K562 (cell line): ENCODE measurements around the gene RIOX2.

Experiments
- CTCF ChIP-seq, 3 experiments: IDR thresholded peaks in 2 of 3; conservative IDR thresholded peaks in 1 of 3; 2 replicates each; pipeline ENCODE4 v1.5.1; 2011 to 2012; ENCODE audit warnings: low read length in 3 of 3, mild to moderate bottlenecking in 3 of 3, control low read depth in 2 of 3, improper control_type of control experiment in 1 of 3, inconsistent platforms in 1 of 3, low read depth in 1 of 3, mixed read lengths in 1 of 3, moderate library complexity in 1 of 3; ENCODE audit not compliant: insufficient read depth in 2 of 3
- EZH2 ChIP-seq: IDR thresholded peaks from 2 replicates; pipeline ENCODE4 v1.6.1; 2012; ENCODE audit warnings: low read depth, mild to moderate bottlenecking, inconsistent platforms, low read length, borderline replicate concordance
- FOXK2 ChIP-seq, 2 experiments: fragments of 450-650 bp; IDR thresholded peaks in 1 of 2; conservative IDR thresholded peaks in 1 of 2; 2 replicates each; pipeline ENCODE4 v1.6.1; 2016; ENCODE audit warnings: low read depth in 2 of 2, mild to moderate bottlenecking in 1 of 2
- GTF2F1 ChIP-seq: IDR thresholded peaks from 2 replicates; pipeline ENCODE4 v1.6.1; 2011; ENCODE audit warnings: low read depth, low read length, improper control_type of control experiment
- JUN ChIP-seq, 2 experiments: sonication (generic) in 1 of 2; formaldehyde crosslinking in 1 of 2; IDR thresholded peaks; 2 replicates each; pipeline versions ENCODE4 v1.6.1 to v1.8.0; 2012 to 2022; ENCODE audit warnings: borderline replicate concordance in 2 of 2, mild to moderate bottlenecking in 2 of 2, improper control_type of control experiment in 1 of 2, low read depth in 1 of 2, low read length in 1 of 2, missing genetic modification reagents in 1 of 2
- KLF10 ChIP-seq: fragments of 250-450 bp; sonication (Bioruptor Pico); IDR thresholded peaks from 2 replicates; pipeline ENCODE4 v1.6.1; 2021; ENCODE audit warnings: matching md5 sums
- KLF6 ChIP-seq: fragments of 250-450 bp; sonication (Bioruptor Pico); IDR thresholded peaks from 2 replicates; pipeline ENCODE4 v1.4.0; 2020; ENCODE audit warnings: mild to moderate bottlenecking, moderate library complexity, borderline replicate concordance
- MTA2 ChIP-seq: fragments of 450-650 bp; IDR thresholded peaks from 2 replicates; pipeline ENCODE4 v1.6.1; 2016; ENCODE audit warnings: low read depth
- SRSF1 ChIP-seq: fragments of 200-400 bp; formaldehyde crosslinking; IDR thresholded peaks from 2 replicates; pipeline ENCODE4 v1.6.1; 2017; ENCODE audit warnings: mild to moderate bottlenecking, low read depth, low read length, moderate library complexity
- ZKSCAN8 ChIP-seq: fragments of 200-800 bp; sonication (Bioruptor generic); IDR thresholded peaks from 2 replicates; pipeline ENCODE4 v1.6.1; 2016; ENCODE audit warnings: missing genetic modification characterization, missing compliant biosample characterization
- TF ChIP-seq, protein P1 (sequence below): fragments of 250-450 bp; sonication (Bioruptor Pico); IDR thresholded peaks from 2 replicates; pipeline ENCODE4 v1.8.0; 2021; ENCODE audit warnings: mild to moderate bottlenecking, moderate library complexity

DNA sequence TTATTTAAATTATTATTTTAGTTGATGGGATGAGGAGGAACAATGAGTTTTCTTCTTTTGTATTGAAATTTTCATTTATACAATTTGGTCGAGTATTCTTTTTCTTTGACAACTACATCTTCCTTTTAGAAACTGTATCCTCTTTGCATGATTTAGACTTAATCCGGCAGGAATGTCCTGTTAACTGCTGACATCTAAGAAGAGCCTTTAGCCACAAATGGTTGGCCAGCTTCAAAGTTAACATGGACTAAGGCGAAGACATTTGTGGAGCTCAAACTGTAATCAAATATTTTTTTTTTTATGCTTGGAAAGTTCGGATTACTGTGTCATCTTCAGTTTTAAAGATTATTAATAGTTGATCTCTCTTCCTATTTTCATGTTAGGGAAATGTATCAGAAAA, 43.2 kb downstream of the RIOX2 start:
- TF ChIP-seq EZH2 (no peak), SRSF1 (no peak), KLF10 (CRISPR knock-in tag) (no peak), FOXK2 (conservative IDR thresholded peaks at IDR 0.05 in 1 of 2, IDR thresholded peaks at IDR 0.05 in 1 of 2; ENCODE audit: low read depth in 2 of 2) (no peak), GTF2F1 (no peak), CTCF (IDR thresholded peaks at IDR 0.05 in 2 of 3, conservative IDR thresholded peaks at IDR 0.05 in 1 of 3; ENCODE audit: insufficient read depth in 2 of 3, low read depth in 1 of 3, low read length in 3 of 3) (no peak), ZKSCAN8 (no peak), JUN (IDR thresholded peaks at IDR 0.05; ENCODE audit: borderline replicate concordance, low read depth, low read length) (no peak), JUN (CRISPR knock-in tag; IDR thresholded peaks at IDR 0.05; ENCODE audit: borderline replicate concordance) (no peak), KLF6 (no peak), MTA2 (no peak)
- TF ChIP-seq, protein P1, sequence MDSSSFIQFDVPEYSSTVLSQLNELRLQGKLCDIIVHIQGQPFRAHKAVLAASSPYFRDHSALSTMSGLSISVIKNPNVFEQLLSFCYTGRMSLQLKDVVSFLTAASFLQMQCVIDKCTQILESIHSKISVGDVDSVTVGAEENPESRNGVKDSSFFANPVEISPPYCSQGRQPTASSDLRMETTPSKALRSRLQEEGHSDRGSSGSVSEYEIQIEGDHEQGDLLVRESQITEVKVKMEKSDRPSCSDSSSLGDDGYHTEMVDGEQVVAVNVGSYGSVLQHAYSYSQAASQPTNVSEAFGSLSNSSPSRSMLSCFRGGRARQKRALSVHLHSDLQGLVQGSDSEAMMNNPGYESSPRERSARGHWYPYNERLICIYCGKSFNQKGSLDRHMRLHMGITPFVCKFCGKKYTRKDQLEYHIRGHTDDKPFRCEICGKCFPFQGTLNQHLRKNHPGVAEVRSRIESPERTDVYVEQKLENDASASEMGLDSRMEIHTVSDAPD (CRISPR knock-in tag): no peak
